ENCODE results near the gene GNB1.
"Not testable (repeated sequence)": the region's sequence is repeated elsewhere in the genome, so short reads cannot be mapped to it uniquely, and the experiment has no call there.

The GNB1 gene

DNA sequence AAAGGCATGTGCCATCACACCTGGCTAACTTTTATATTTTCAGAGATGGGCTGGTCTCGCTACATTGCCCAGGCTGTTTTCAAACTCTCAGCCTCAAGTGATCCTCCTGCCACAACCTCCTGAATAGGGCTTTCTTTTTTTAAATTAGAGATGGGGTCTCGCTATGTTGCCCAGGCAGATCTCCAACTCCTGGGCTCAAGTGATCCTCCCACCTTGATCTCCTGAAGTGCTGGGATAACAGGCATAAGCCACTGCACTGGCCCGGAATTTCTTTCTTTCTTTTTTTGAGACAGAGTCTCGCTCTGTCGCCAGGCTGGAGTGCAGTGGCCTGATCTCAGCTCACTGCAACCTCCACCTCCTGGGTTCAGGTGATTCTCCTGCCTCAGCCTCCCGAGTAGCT lies 34.7 kb downstream of the GNB1 start:
- DNase-seq, result not testable (repeated sequence)

DNA sequence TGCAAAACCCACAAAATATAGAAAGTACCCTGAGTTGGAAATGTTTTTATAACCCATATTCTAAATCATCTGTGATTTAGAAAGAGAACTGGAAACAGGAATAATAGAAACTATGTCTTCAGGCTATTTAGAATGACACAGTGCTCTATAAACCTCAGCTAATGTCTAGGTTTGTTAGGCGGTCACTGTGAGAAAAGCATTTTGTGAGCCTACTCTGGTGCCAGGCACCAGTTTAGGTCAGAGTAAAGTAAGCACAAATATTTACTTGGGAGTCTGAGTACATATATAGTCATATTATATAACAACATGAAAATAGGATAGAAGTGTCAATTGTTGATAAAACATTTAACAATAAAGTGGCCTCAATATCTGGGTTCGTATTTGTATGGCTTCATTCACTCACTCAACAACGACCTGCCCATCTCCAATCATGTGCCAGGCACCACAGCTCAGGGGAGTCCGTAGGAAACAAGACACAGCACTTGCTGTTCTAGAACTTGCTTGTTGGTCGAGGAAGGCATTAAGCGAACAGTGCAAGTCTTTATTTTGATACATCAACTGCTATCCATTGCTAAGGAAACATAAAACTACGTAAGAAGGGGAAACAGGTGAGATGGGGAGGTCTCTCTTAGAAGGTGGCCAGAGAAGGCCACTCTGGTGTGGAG lies 37.2 kb downstream of the GNB1 start:
- no peak for DNase-seq

DNA sequence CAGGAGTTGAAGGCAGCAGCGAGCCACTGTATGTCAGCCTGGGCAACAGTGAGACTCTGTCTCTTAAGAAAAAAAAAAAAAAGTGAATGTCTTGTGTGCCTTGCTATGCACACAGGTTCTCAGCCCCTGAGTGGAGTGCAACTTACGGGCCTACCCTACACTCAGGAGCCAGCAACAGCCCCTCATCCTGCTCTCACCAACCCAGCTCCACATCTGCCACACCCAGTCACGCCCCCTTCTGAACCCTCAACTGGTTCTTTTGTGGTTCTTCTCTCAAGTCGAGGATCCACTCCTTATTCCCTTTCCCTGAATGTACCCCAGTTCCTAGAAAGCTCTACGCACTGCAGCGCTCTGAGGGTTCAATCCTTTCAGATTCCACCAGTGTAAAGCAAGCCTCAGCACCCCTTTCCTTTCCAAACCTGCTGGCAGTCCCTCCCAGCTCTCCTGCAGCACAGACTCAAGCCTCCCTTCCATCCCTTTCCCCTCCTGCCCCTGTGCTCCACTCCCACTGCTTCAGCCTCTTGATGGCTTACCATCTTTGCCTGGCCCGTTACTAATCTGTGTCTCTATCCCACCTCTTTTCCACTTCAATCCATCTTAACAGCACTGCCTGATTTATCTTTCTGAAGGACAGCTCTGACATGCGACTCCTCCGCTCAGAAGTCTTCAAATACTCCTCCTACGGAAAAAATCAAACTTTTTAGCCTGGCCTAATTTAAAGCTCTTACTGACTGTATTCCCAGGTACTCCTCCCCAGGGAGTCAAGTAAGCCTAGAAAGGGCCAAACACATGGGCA lies 38.1 kb downstream of the GNB1 start:
- DNase-seq, result no peak

DNA sequence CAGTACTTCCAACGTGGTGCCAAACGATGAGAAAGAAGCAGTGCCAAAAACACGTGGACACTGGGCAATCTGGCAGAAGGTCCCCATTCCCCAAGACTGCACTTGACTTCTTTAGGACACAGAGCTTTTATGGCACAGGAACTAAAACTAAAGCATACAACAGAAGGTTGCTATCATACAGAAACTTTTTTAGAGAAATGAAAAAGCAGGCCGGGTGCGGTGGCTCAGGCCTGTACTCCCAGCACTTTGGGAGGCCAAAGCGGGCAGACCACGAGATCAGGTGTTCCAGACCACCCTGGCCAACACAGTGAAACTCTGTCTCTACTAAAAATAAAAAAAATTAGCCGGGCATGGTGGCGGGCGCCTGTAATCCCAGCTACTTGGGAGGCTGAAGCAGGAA lies 43.0 kb downstream of the GNB1 start:
- no peak for DNase-seq

DNA sequence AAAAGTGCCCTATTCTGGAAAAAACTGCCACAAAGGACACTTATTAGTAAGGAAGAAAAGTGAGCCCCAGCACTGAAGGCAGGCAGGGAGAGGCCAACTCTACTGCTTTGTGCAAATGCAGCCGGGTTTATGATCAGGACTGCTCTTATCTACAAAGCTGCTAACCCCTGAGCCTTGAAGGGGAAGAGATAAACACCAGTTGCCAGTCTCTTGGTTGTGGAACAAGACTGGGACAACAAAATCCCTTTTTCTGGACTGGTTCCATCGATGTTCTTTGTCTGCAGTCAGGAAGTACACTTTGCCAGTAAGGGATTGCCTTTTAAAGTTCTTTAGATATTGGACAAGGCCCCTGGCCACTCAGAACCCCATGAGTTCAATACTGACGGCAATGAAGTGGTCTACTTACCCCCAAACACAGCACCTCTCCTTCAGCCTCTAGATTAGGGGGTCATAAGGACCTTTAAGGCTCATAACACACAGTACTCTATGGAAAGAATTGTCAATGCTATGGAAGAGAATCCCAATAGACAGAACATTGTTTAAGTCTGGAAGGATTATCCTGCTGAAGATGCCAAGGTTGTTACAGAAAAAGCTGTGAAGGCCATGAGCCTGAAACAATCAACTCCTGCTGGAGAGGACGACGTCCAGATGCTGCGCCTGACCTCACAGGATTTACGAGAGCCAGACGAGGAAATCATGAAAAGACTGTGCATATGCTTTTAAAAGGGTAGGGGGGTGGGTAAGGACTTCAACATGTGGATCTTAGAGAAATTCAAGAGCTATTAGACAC lies 43.6 kb downstream of the GNB1 start:
- no peak for DNase-seq

DNA sequence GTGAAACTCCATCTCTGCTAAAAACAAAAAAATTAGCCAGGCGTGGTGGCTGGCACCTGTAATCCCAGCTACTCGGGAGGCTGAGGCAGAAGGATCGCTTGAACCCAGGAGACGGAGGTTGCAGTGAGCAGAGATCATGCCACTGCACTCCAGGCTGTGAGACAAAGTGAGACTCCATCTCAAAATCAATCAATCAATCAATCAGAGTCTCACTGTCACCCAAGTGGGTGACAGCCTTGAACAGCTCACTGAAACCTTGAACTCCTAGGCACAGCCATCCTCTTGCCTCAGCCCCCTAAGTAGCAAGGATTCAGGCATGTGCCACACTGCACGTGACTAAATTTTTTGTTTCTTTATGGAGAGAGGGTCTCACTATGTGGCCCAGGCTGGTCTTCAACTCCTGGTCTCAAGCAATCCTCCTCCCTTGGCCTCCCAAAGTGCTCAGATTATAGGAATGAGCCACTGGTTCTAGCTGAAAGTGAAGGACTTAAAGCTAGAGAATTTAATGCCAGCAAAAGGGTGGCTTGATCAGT lies 44.4 kb downstream of the GNB1 start:
- no peak for DNase-seq

DNA sequence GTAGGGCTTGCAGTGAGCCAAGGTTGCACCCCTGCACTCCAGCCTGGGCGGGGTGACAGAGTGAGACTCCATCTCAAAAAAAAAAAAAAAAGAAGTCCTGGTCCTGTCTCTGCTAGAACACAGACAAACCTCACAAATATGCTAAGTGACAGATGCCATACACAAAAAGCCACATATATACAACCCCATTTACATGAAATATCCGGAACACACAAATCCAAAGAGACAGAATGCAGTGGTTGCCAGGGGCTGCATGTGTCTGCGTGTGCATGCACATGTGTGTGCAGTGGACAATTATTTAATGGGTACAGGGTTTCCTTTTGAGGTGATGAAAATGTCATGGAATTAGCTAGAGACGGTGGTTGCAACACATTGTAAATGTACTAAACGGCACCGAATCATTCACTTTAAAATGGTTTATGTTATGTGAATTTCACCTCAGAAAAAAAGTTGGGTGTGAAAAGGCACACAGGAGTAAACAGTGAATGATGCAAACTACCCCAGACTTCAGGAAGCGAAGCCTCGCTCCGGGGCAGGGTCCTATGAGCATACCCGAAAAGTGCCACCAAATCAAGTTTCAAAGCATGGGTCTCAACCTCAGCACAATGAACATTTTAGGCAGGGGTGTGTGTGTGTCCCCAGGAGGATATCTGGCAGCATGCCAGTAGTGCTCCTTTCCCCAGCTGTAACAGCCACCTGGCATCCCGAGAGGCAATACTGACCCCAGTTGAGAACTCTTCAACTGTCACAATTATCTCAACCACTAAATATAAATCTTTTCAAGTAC lies 48.3 kb downstream of the GNB1 start:
- no peak for DNase-seq

DNA sequence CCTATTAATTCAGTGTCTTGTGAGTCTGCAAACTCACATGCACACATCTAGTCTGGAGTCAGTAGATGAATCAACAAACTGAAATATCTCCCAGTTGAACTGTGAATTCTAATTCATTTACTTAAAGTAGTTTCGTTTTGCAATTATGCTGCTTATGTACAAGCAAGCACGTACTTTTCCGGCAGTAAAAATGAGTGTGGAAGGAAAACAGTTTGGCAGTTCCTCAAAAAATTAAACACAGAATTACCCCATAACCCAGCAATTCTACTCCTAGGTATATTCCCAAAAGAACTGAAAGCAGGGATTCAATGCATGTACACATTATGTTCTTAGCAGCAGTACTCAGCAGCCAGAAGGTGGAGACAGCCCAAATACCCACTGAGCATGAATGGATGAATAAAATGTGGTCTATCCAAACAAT lies 49.3 kb downstream of the GNB1 start:
- DNase-seq, result no peak

DNA sequence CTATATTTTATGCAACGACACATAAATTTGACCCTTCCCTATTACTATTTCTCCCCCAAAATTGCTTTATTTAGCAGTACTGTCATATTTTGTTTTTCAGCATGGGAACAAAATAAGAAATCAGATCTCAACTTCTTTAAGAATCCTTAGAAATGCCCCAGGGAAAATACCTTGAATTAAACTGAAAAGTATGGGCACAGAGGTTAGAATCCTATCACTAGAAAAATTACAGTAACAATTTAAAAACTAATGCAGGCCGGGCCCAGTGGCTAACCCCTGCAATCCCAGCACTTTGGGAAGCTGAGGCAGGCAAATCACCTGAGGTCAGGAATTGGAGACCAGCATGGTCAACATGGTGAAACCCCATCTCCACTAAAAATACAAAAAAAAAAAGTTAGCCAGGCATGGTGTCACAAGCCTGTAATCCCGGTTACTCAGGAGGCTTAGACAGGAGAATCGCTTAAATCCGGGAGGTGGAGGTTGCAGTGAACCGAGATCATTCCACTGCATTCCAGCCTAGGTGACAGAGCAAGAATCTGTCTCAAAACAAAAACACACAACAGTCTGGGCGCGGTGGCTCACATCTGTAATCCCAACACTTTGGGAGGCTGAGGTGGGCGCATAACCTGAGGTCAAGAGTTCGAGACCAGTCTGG lies 51.4 kb downstream of the GNB1 start:
- DNase-seq, result no peak

DNA sequence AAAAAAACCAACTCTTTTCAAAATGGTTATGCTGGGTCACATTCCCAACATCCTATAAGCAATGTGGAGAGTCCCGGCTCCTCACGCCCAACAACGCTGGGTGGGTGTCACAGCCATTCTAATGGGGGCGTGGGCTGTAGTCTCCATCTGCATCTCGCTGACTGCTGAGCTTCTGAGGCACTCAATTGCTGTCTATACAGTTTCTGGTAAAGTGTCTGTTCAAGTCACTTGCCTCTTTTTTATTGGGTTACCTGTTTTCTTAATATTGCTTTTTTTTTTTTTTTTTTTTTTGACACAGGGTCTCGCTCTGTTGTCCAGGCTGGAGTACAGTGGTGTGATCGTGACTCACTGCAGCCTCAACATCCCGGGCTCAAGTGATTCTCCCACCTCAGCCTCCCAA lies 54.8 kb downstream of the GNB1 start:
- DNase-seq, result no peak

DNA sequence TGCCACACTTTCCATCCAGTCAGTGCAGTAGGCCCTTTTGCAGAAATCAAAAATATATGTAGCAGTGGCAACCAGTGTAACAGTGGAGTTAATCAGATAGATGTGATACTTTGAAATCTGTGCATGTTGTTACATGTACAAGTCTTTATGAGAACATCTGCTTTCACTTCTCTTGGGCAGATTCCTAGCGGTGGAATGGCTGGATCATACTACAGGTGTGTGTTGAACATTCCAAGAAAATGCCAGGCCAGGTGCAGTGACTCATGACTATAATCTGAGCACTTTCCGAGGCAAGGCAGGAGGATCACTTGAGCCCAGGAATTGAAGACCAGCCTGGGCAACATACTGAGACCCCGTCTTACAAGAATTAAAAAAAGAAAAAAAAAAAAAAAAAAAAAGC lies 55.3 kb downstream of the GNB1 start:
- no peak for DNase-seq

DNA sequence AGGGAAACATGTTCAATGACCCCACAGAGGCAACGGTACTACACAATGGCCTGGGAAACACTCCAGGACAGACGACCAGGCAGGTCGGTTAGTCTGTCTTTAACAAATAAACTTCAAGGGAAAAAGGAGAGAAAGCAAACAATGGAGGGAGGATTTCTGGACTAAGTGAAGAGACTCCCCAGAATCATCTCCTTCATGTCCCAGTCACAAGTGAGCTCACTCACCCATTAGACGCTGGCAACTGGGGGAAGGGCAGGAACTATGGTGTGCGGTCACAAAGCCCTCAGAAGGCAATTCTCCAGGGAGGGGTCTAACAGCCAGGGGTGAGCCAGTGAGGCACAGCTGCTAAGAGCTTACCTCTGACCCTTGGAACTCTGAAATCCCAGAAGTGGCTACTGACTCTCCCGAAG lies 57.0 kb downstream of the GNB1 start:
- DNase-seq, result no peak

DNA sequence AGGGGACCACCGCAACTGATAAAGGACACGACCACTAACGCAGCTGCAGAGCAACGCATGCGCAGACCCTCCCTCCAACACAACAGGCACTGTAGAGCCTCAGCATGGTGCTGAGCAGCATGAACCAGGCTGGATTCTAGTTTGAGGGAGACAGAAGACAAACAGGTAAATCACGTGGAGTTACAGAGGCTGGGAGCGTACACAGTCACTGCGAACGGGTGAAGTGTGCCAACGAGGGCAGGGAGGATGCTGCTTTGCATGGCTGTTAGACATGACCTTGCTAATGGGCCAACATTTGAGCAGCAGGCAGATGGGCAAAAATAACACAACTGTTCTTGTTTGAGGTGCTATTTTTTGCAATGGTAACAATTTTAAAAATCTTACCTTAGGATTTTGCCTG lies 57.4 kb downstream of the GNB1 start:
- DNase-seq, result no peak

DNA sequence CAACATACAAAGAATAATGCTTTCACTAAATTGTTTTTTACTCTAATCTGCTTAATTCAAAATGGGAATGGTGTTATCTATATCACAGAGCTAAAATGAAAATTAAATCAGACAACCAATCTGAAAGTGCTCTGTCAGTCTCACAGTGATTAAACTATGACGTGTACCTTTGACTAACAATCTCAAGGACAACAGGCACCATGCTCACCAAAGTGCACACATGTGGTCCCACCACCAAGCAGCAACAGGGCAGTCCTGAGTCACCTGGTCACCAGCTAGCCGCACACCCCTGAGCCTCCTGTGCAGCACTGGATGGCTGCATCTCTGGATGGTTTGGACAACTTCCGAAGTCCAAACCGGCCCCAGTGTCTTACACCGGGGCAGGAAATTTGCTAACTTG lies 58.1 kb downstream of the GNB1 start:
- no peak for DNase-seq

DNA sequence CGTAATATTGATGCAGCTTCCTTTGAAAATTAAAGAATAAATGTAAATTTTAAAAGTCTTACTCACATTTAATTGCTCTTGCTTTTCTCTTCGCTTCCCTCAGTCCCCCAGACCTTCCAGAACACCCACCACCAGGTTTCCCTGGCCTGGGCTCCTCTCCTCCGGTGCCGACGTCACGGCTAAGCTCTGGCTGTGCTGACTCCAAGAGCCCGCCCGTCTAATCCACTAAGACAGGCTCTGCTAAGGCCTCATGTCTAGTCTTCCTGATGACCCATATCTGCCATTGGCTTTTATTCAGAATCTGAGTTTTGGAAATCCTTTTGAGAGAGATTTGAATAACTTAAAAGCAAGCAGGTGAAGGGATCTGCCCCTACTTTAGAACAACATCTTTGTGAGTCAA lies 58.7 kb downstream of the GNB1 start:
- no peak for DNase-seq

DNA sequence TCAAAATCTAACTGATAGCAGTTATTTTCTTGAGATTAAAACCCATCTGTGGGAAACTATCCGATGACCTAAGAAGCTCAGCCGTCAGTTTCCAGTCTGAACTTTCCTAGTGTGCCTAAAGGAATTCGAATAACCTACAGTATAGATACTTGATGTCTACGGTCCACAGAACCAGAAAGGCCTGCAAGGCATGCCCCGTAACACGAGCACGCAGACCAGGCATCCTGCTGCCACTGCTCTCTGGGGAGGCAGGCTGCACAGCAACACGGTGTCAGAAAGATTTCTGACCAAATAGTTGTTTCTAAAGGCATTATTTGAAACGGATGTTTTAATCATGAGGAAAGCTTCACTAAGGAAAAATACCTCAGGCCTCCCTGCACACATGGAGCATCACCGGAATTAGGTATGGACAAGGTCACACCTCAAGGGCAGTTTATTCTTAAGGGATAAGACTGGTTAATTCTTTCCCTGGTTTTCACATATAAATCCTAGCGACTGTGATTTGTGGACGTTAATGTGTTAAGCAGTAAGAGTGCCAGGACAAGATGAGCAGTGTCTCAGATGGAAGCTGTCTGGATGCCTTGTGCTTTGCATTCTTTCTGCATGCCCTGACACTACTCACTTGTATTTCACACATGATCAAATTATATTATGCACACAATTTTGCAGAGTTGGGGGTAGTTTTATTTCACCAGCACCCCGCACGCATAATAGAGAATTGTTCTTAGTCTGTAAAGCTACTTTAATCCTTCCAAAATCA lies 63.6 kb downstream of the GNB1 start:
- no peak for DNase-seq

DNA sequence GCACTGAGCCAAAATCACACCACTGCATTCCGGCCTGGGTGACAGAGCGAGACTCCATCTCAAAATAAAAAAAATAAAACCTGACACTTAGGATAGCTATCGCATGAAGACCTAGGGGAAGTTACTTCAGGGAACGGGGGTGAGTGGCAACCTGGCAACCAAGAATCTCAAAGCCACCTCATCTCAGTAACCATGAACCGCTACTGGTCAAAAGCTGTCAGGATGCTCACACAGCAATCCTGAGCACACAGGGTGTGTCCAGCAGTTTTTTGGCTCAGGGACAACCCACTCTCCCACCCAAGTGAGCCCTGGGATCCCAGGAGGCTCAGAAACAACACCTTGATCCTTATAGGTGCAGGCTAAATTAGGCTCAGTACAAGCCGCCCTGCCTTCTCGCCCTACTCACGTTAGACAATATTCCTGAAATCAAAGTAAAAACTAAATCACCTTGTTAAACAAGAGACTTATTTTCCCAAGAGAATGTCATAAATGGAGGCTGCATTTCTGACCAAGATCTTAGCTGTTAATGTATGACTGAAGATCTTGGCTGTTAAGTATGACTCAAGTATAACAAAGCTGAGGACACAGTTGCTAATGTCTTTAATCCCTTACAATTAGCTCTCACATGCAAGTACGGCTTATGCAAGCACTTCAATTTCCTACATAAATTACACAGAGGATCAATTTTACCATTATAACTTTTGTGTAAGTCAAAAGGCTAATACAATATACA lies 64.4 kb downstream of the GNB1 start:
- no peak for DNase-seq

DNA sequence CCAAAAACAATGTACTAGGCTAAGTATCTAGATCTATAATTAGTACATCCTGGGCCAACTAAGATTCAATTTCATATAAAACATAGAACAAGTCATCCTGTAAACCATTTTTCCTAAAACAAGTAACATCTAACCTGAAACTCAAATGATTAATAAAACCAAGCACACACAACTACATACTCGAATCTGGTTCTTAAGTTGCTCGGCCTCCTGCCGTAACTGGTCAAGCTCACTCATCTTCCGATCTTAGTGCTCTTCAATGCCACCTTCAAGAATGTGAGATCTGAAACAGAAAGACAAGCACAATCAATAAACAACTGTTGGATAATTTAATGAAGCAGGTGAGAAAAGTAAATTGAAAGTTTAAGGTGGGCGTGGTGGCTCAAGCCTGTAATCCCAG lies 65.7 kb downstream of the GNB1 start:
- DNase-seq, result no peak

DNA sequence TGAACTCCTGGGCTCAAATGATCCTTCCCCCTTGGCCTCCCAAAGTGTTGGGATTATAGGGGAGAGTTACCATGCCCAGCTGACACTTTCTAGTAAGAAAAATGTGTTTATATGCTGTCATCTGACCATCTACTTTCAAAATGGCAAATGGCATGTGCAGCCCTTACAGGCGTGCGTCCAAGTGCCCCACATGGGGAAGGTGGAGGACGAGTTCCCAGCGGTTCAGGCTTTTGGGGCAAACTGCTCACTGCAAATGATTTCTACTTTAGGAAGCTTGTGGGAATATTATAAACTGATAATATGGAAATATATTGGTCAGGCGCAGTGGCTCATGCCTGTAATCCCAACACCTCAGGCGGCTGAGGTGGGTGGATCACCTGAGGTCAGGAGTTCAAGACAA lies 71.1 kb downstream of the GNB1 start:
- no peak for DNase-seq

DNA sequence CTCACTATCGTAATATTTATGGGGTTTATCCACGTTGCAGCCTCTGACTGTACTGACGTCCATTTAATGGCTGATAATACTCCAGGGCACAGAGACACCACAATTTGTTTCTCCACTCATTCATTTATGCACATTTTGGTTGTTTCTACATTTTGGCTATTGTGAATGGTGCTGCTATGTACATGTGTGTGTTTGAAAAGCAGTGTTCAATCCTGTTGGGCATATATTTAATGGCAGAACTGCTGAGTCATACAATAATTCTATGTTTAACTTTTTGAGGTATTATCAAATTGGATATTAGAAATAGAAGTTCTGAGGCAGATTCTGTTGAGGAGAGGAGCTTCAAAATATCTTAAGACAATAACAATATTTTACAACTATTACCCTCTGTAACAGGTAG lies 73.7 kb downstream of the GNB1 start:
- no peak for DNase-seq
